Activated CD8-positive, alpha-beta memory T cell treated with anti-CD3 and anti-CD28 coated beads for 1 hour (primary cell): ENCODE results near the gene ARHGAP26.
A peak's percentile ranks its signal among the peaks of the same experiment; 100 is the strongest.

ENCODE experiments used
- DNase-seq, 2 donors: peaks; one replicate each; pipeline ENCODE4 v3.0.0-alpha.2; 2020; ENCODE audit warnings: low read depth in 1 of 2; ENCODE audit errors: extremely low read depth in 1 of 2

Gene ARHGAP26

DNA sequence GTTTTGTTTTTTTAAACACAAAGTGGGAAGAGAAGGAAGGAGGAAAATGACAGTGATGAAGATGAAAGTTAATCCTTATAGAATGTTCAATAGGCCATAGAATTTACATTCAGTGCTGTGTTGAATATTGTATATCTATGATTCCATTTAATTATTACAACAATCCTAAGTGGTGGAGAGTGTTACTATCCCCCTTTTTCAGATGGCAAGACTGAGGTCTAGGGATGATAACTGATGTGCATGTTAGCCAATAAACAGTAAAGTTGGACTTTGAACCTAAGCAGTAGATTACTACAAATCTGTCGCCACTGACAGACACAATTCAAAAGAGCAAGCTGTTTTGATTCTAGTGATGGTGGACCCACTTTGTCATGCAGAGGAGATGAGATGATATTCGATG, 237.9 kb downstream of the ARHGAP26 start:
- no peak for DNase-seq

DNA sequence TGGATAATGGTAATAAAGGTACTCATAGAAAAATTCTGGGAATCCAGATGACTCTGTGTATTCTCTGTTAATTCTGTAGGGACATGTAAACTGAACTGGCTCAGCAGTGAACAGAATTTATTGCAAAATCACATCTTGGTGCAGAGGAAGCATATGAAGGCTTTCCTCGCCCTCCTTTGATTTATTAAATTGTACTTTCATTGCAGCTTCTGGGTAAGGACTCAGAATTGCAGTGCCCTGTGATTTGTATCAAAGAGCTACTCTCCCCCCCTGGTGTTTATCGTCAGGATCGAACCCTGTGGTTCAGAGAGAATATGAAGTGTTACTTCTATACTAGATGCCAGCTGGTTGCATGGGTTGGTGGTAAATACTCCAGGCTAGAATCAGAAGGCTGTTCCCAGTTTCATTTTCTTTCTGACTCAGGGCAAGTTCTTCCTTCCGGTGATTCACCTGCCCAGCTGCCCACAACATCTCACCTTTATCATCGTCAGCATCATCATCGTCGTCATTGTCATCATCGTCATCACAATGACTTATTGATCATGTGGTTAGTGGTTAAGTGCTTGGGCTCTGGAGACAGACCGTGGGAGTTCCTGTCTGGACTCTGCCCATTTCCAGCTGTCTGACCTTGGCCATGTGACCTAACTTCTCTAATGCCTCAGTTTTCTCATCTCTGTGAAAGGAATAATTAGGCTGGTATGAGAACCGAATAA, 238.8 kb downstream of the ARHGAP26 start:
- DNase-seq, result peak; percentile 35 to 50

DNA sequence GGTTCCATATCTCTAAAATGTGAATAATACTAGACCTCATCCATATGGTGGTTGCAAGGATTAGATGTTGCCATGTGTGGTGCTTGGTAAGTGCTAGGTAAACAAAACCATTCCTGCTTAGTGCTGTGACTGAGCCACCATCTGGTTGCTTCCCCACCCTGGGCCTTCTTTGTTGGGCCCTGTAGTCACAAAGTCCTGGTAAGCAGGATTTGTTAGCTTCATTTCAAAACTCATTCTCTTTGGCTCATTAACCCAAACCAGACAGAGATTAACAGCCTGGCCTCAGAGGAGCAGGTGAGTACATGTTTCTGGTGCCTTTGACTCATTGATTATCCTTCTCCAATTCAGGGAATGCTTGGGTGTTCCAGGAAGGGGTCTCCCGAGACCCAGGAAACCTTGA, 240.2 kb downstream of the ARHGAP26 start:
- no peak for DNase-seq

DNA sequence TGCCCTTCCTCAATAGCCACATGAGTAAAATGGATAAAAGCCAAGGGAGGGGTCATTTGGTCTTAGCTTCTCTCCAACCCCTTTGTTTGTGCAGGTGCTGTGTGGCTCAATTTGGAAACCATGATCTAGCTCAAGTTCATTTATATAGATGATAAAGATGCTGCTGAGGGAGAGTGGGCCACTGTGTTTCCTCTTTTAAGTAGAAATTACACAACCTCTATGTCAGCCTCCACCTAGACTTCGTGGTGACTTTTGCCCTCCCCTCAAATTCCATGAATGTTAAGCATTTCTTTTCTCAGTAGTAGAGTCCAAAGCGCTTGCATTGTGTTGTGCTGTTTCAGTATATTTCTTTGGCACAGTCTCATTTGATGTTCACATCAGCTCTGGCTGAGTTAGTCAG, 241.4 kb downstream of the ARHGAP26 start:
- no peak for DNase-seq

DNA sequence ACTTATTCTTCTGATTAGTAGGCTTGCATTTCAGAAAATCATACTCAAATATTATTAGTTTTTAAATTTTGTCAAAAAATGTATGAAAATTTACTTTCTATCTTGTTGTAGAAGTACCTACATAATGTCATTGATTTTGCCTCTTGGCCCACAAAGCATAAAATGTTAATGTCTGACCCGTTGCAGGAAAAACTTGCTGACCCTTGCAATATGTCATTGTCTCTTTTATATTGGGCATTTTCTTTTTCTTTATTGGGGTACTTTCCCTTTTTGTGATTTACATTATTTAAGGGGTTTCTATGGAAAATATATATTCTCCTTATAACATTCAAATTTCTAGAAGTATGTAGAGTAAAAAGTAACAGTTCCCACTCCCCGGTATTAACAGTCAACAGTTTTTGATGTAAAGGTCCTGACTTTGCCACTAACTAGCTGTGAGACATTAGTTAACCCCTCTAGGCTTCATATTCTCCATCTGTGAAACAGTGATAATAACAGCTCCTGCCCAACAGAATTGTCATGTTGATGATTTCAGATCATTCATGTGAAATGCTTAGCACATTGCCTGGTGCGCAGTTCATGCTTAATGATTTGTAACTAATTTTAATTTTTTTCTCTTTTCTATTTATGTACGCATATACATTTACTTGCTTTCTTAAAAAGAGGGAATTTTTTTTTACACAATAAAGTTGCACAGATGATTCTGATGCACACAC, 243.2 kb downstream of the ARHGAP26 start:
- DNase-seq, result no peak

DNA sequence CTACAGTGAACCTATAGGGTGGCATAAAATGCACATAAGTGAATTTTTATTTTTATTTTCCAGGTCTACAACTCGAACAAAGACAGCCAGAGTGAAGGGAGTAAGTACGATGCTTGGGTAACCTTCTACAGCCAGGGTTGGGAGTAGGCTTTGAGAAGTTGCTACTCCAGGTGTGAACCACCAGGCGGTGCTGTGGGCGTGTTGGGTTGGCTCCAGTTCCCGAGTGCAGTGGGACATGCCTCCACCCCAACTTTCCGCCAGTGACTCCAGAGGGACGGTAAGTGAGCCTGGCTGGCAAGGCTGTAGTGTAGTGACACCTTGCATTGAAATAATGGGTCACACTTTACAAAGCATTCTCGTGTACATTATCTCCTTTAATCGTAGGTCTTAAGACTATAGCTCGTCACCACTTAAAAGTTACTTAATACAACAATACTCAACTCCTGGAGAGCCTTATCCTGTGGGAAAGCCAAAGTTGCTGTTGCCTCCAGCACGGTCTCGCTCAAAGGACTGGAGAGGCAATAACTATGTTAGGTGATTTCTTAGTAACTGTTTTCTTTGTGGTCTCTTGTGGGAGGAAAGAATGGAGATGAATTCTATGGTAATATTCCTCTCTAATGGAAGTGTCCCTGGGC, 244.0 kb downstream of the ARHGAP26 start:
- no peak for DNase-seq

DNA sequence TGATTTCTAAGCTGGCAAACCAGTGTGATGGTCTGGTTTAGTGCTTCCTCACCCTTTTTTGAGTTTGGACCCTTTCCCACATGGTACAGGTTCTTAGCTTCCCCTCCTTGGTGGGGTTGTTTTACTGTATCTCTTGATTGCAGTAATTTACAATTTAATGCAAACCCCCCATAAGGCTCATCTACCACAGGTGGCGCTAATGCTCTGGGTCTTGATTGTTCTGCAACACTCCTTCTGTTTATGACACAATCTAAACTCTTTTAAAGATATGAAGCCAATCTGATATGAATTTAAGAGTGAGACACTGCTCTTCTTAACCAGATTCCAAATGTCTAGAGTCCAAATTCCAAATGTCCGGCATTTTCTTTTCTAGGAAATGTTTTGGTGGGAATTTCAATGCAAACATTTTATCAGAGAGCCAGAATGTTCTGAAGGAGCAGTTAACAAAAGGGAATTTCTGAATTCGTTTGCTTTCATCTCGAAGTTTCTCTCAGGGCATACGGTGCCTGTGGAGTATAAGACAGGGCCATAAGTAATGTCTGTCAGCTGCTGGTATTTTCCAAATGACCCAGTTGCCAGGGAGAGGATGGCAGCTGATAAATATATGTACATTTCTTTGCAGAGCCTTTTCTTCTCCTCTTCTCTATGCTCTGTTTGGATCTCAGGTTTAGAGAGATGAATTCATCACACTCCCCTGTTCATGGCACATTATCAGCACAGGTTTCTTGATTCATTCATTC, 246.8 kb downstream of the ARHGAP26 start:
- no peak for DNase-seq

DNA sequence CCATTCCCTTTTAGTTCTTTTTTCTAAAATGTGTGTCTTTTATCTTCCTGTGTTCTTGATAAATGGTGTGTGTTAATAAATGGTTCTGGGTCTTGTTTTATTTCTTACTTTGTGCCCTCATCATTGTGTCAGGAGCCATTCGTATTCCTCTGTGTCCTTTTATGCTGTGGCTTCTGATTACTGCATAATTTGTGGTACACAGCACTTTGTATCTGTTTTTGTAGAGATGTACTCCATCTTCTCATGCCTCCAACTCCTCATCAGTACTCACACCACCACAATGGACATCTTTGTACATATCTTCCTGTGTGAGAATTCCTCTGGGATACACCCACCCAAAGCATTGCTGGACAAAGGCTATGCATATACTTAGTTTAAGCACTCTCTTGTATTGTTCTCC, 247.4 kb downstream of the ARHGAP26 start:
- DNase-seq, result no peak

DNA sequence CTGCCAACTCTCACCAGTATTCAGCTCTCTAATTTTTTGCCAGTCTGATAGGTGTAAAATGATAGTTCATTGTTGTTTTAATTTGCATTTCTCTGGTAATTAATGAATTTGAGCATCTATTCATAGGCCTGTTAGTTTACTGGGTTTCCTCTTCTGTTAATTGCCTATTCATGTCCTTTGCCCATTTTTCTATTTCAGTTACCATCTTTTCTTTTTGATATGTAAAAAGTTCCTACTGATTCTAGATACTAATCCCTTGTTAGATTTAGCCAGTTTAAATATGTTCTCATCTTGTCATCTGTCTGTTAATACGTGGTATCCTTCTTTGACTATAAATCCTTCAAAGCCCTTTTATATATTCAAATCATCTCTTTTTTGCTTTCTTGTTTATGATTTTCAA, 247.8 kb downstream of the ARHGAP26 start:
- no peak for DNase-seq

DNA sequence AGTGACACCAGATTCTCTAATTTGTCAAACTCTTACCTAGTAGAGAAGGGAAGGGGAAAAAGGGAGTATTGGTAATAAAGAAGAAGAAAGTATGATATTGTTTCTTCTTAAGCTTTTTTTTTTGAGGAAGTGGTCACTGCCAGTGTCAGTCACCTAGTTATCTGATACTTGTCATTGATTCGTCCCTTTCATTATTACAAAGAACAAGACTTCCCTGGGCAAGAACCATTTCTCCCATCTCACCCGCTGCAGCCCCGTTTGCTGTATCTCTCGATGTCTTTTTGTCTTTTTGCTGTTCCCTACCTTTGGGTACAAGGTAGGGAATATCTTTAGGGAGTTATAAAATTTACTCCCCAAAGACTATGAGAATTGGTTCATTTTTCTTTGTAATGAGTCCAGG, 249.0 kb downstream of the ARHGAP26 start:
- DNase-seq, result no peak

DNA sequence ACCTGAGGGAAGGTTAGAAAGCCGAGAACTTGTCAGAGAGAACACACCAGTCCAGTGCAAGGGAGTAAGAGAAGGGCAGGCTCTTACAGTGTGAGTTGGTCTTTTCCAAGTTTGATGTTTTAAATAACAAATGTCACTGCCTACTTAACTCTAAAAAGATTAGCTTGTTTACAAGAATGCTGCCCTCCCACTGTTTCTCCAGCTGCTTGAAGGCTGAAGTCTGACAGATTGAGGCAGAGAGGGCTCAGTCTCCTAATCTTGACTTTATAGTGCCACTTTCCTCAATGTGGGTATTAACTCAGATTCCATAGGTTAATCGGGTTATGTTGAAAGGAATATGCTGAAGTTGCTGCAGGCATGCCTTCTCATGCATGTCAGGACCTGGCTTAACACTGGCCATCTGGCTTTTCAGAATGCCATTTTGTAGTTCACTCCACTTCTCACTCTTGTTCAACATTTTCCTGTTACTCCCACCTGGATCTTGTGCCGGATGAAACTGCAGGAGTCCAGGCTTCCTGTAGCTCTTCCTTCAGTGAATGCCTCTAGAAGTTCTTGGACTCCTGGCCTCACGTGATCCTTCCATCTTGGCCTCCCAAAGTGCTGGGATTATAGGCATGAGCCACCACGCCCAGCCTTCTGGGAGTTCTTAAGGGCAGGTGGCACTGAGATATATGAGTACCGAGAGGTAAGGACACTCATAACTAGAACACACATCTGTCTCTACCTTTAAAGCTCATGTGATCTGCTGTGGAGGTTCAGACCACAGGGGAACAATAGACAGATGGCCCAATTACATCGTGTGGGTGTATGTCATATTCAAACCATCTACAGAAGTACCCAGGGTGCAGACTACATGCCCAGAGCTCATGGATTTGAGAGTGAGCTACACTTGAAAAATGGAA, 249.7 kb downstream of the ARHGAP26 start:
- no peak for DNase-seq

DNA sequence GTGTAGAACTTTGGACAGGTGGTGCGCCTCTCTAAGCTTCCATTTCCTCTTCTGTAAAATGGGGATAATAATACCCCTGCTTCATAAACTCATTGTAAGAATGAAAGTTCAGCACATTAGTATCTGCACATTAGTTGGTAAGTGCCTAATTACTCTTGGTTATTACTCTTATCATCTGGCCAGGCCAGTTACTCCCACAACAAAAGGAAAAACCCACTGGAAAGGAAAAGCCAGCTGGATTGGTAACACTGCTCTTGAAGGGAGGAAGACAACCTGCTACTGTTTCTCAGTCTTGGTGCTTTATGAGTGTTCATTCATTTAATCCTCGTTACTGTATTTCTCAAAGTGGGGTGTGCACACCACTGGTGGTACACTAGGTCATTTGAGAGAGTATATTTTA, 251.4 kb downstream of the ARHGAP26 start:
- no peak for DNase-seq

DNA sequence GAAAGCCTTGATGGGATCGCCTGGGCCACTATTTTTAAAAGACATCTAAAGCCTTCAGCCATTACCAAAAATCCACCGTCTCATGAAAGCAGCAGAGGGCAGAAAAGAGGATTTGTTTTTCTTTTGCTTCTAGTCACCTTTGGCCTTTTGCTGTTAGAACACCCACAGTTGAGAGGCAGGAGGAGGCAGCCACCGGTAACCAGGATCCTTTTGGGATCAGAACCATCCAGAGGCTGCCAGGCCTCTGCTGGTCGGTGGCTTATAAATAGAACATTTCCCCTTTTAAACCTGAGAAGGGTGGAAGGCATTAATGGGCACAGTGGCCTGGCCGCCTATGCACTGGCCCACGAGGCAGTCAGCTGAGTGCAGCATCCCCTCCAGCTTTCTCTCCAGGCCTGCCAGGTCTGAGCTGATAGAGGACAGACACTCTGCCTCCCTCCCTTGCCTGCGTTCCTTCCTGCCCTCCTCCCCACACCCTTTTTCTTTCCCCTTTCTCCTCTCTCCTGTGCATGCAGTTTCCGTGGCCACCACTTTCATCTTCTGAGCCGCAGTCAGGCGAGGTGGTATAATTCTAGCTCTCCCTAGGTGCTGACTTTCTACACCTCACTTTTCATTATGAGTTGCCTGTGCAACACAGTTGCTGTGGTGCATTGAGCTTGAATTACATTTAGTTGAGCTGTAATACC, 253.4 kb downstream of the ARHGAP26 start:
- no peak for DNase-seq

DNA sequence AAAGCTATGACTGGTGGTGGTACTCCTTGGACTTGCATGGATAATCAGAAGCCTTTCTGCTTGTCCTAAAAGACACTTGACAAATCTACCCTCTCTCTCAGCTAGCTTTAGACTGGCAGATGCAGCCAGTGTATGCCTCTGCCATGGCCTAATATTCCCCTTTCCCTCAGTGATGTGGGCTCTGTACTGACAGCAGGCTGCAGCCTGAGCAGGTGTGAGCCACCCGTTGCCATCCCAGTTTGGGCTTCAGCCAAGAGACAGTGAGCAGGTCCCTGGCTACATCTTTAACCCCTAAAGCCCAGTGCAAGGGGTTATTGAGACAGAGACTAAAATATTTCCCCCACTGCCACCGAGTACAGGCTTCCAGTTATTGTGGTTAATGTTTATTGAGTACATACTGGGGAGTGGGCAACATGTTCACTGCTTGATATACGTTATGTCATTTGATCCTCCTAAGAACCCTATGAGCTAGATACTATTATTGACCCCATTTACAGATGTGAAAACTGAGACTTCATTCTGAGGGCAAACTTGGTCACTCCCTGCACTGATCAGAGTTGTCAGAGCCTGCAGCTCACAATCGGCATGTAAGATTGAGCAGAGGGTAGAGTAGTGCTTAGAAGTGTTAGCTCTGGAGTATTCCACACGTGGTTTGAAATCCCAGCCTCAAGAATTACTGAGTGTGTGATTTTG, 254.2 kb downstream of the ARHGAP26 start:
- DNase-seq, result no peak

DNA sequence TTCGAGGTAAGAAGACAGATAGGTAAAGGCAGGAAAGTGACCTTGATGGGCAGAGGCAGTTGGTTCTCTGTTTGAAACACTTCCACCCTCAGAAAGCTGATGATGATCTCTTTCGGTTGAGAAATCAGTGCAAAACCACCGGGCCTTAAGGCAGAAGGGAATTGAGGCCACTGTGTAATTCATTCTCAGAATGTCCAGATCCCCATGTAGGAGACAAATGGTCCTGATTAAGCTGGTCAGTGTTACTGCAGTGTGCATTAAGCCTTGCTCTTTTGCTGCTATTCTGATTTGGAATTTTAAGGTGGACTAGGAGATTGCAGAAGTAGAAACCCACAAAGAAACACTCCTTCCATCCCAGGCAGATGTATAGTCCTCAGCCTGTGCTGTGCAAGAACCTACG, 255.2 kb downstream of the ARHGAP26 start:
- DNase-seq, result no peak

DNA sequence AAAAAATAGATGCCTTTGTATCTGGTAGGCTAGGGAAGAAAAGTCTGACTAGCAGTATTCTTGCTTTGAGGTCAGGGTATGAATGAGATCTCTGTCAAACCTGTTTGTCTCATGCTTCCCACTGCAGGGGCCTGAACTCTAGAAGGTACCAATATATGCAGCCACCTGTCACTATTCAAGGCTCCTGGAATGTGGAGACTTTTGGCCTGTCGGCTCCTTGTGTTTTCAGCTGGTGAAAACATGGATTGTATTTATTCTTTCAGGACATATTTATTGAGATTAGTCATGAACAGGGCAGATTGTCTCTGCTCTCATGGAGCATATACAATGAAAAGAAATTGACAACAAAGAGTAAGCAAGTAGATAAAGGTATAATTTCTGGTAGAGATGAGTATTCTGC, 255.8 kb downstream of the ARHGAP26 start:
- DNase-seq, result no peak

DNA sequence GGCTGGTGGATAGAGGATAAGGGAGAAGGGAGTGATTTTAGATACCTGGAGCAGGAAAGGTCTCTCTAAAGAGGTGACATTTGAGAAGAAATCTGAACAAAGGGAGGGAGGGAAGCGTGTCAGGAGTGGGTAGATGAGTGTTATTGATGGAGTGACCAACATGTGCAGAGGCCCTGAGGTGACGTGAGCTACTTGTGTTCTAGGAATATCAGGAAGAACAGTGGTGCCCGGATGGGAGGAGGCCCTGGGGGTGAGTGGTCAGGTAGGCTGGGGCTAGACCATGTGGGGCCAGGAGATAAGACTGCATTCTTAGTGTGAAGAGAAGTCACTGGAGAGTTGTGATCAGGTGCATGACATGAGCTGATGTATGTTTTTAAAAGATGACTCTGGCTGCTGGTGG, 256.2 kb downstream of the ARHGAP26 start:
- DNase-seq, result no peak

DNA sequence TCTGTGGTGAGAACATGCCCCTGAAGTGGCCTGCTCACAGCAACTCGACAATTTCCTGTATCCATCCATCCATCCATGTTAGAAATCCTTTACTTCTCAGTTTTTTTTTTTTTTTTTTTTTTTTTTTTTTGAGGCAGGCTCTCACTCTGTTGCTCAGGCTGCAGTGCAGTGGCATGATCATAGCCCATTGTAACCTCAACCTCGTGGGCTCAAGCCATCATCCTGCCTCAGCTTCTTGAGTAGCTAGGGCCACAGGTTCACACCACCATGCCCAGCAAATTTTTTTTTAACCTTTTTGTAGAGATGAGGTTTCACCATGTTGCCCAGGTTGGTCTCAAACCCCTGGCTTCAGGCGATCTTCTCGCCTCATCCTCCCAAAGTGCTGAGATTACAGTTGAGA, 259.1 kb downstream of the ARHGAP26 start:
- DNase-seq, result no peak

DNA sequence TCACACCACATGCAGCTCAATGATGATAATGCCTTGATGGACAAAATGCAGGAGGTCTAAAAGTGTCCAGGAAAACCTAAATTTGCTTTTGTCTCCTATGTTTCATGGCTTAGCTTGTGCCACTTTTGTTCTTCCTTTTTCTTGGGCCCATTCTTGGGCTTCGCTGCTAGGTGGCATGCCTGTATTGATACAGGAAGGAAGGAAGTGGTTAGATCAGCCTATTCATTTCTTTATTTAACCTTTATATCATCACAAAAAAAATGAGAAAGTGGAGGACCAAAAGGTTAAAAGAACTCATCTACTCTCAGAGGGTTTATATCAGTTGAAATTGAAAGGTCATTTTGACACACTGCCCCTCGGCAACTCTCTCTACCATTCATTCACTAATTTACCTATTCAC, 260.2 kb downstream of the ARHGAP26 start:
- no peak for DNase-seq
